Uterus (tissue), 4 donors: Measurements from ENCODE around the gene INMT. TPM values are rescaled to one million over a fixed set of nuclear protein-coding genes. Genes with fewer than 3 reads are reported as not detected.

ENCODE experiments used
- DNase-seq, 2 donors: peaks; one replicate each; pipeline ENCODE4 v3.0.0-alpha.2; 2019 to 2020
- H3K27ac ChIP-seq, 2 donors: fragments of 200-600 bp; sonication (generic); 1 replicate in 1 of 2; 2 replicates in 1 of 2; pipeline ENCODE4 v1.5.1; 2016 to 2018
- H3K27me3 ChIP-seq, 2 donors: fragments of 200-600 bp; sonication (generic); one replicate each; pipeline ENCODE4 v1.5.1; 2018 to 2019; ENCODE audit warnings: control low read depth in 1 of 2
- H3K36me3 ChIP-seq, 2 donors: fragments of 200-600 bp; sonication (generic); one replicate each; pipeline ENCODE4 v1.5.1; 2019; ENCODE audit warnings: control low read depth in 1 of 2
- H3K4me1 ChIP-seq, 2 donors: fragments of 200-600 bp; sonication (generic); one replicate each; pipeline ENCODE4 v1.5.1; 2018 to 2019; ENCODE audit warnings: control low read depth in 1 of 2
- H3K4me3 ChIP-seq, 2 donors: fragments of 200-600 bp; sonication (generic); 1 replicate in 1 of 2; 2 replicates in 1 of 2; pipeline ENCODE4 v1.5.1; 2018 to 2019; ENCODE audit warnings: mild to moderate bottlenecking in 1 of 2
- H3K9me3 ChIP-seq, 2 donors: fragments of 200-600 bp; sonication (generic); one replicate each; pipeline ENCODE4 v1.5.1; 2019; ENCODE audit warnings: control low read depth in 1 of 2
- CTCF ChIP-seq, 4 experiments: fragments of 200-600 bp in 2 of 4; fragments of 450-650 bp in 2 of 4; sonication (generic) in 2 of 4; IDR thresholded peaks; one replicate each; pipeline ENCODE4 v1.5.1; 2016 to 2019; ENCODE audit warnings: antibody characterized with exemption in 4 of 4, mild to moderate bottlenecking in 2 of 4, moderate library complexity in 1 of 4
- POLR2A ChIP-seq, 2 donors: fragments of 450-650 bp; IDR thresholded peaks; one replicate each; pipeline ENCODE4 v1.6.1; 2016; ENCODE audit warnings: antibody characterized with exemption in 2 of 2, mild to moderate bottlenecking in 1 of 2, moderate library complexity in 1 of 2
- intact Hi-C: fragments of 100-400 bp; cut with DNase I; formaldehyde crosslinking; loops from one replicate; pipeline ENCODE4 v1.15.1; 2023; ENCODE audit warnings: low total_unique reads
- total RNA-seq, 4 donors: library from RNA; depleted of rRNA in 3 of 4; stranded (reverse); fragments of >200 nt in 3 of 4; gene quantifications; one replicate each; pipeline versions ENCODE4 v1.1.0 to v1.2.4, GENCODE V29; 2014 to 2023
- donor health status: DM: yes; HTN: yes; CAD: no.

The INMT gene
- total RNA-seq, 4 donors from 2014 or later, result 6.5 to 29.2 (median 20.0) TPM

- Histone ChIP-seq H3K9me3 (no peaks in the 10 kb centered on the region), H3K36me3 (no peaks in the 10 kb centered on the region), H3K27me3 (no peaks in the 10 kb centered on the region), H3K27ac (no peak overlapping the region), H3K4me3 (no peak overlapping the region), H3K4me1 (peaks cover 0 to 4% of the 10 kb centered on the region in 2 donors)
- intact Hi-C loops, result no loop called here
- DNase-seq, result no peak
- TF ChIP-seq CTCF (IDR thresholded peaks at IDR 0.05) (no peak), POLR2A (IDR thresholded peaks at IDR 0.05) (no peak)
Measured at GRCh38 chr7:30772984-30773383, 21.0 kb downstream of the INMT start.

GRCh38 chr7:30775992-30776391, 24.1 kb downstream of the INMT start:
- intact Hi-C loops, result no loop called here
- no peak for DNase-seq
- Histone ChIP-seq H3K4me1 (peaks cover 0 to 4% of the 10 kb centered on the region in 2 donors), H3K27me3 (no peaks in the 10 kb centered on the region), H3K9me3 (no peaks in the 10 kb centered on the region), H3K4me3 (no peak overlapping the region), H3K36me3 (no peaks in the 10 kb centered on the region), H3K27ac (no peak overlapping the region)
- TF ChIP-seq CTCF (IDR thresholded peaks at IDR 0.05) (no peak), POLR2A (IDR thresholded peaks at IDR 0.05) (no peak)

- H3K36me3 ChIP-seq, result no peaks in the 10 kb centered on the region
- DNase-seq, result no peak
- H3K4me3 ChIP-seq, result no peak overlapping the region
- intact Hi-C loops, result no loop called here
- H3K27ac ChIP-seq, result no peak overlapping the region
- H3K27me3 ChIP-seq, result no peaks in the 10 kb centered on the region
- H3K4me1 ChIP-seq, result peaks cover 0 to 4% of the 10 kb centered on the region in 2 donors
- H3K9me3 ChIP-seq, result no peaks in the 10 kb centered on the region
- TF ChIP-seq CTCF (IDR thresholded peaks at IDR 0.05) (no peak), POLR2A (IDR thresholded peaks at IDR 0.05) (no peak)
Measured at GRCh38 chr7:30776971-30777370, 25.0 kb downstream of the INMT start.

- Histone ChIP-seq H3K9me3 (no peaks in the 10 kb centered on the region), H3K36me3 (no peaks in the 10 kb centered on the region), H3K27me3 (no peaks in the 10 kb centered on the region), H3K27ac (no peak overlapping the region), H3K4me3 (no peak overlapping the region), H3K4me1 (no peaks in the 10 kb centered on the region)
- no peak for DNase-seq
- TF ChIP-seq POLR2A (IDR thresholded peaks at IDR 0.05) (no peak), CTCF (IDR thresholded peaks at IDR 0.05) (no peak)
- intact Hi-C loops, result no loop called here
Measured at GRCh38 chr7:30778255-30779025, 26.5 kb downstream of the INMT start.

GRCh38 chr7:30779574-30779973, 27.6 kb downstream of the INMT start:
- Histone ChIP-seq H3K4me1 (no peaks in the 10 kb centered on the region), H3K4me3 (no peak overlapping the region), H3K27ac (no peak overlapping the region), H3K27me3 (no peaks in the 10 kb centered on the region), H3K9me3 (no peaks in the 10 kb centered on the region), H3K36me3 (no peaks in the 10 kb centered on the region)
- no peak for TF ChIP-seq POLR2A (IDR thresholded peaks at IDR 0.05)
- no peak for TF ChIP-seq CTCF (IDR thresholded peaks at IDR 0.05)
- no peak for DNase-seq
- intact Hi-C loops, result no loop called here
